MV-4-11 (cell line): ENCODE data around the gene DHFR.
A peak's percentile ranks its signal among the peaks of the same experiment; 100 is the strongest.
"Not testable (repeated sequence)": the region's sequence is repeated elsewhere in the genome, so short reads cannot be mapped to it uniquely, and the experiment has no call there.

ENCODE experiments used
- DNase-seq: peaks from one replicate; lab custom pipeline; 2025; lab: John Stamatoyannopoulos, UW

The DHFR gene

DNA sequence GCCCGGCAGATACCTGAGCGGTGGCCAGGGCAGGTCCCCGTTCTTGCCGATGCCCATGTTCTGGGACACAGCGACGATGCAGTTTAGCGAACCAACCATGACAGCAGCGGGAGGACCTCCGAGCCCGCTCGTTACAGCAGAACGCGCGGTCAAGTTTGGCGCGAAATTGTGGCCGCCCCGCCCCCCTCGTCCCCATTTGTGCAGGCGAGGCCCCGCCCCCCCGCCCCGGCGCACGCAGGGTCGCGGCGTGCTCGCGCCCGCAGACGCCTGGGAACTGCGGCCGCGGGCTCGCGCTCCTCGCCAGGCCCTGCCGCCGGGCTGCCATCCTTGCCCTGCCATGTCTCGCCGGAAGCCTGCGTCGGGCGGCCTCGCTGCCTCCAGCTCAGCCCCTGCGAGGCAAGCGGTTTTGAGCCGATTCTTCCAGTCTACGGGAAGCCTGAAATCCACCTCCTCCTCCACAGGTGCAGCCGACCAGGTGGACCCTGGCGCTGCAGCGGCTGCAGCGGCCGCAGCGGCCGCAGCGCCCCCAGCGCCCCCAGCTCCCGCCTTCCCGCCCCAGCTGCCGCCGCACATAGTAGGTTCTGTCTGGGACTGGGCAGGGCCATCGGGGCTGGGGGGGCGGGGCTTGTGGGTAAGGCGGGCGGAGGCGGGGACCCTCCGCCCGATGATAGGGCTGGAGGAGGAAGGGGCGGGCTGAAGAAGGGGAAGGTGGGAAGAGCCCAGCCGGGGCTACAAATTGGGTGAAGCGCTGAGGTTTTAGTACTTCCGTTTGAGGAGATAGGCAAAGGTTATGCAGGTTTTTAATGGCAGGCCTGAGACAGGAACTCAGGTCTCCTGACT is at the start of gene DHFR, which contains the start of gene MSH3:
Gene DHFR (minus strand): TSS at position 593 of the 840 bp plus-strand sequence. CDS start 494 bp downstream, at position 99.
Gene MSH3 (plus strand): TSS at position 262 of the 840 bp plus-strand sequence. CDS start 76 bp downstream, at position 338.
- DNase-seq, result peak; percentile 95

DNA sequence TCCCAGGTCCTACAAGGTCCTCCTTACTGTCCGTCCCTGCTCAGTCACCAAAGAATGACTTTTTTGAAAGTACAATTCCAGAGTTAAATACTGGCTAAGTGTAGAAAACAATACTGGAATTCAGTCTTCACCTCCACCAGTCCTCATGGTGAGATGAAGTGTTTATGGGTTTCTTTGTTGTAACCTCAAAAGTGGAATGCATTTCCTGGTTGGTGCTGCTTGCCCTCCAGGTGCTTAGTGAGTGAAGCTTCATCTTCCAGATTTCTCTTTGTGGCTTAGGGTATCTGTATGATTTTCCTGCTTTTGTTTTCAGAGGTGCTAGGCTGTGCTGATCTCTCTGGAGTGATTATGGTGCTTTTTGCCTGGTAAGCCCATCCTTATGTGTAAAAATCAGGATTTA is 49.4 kb upstream of the DHFR start:
- no peak for DNase-seq

DNA sequence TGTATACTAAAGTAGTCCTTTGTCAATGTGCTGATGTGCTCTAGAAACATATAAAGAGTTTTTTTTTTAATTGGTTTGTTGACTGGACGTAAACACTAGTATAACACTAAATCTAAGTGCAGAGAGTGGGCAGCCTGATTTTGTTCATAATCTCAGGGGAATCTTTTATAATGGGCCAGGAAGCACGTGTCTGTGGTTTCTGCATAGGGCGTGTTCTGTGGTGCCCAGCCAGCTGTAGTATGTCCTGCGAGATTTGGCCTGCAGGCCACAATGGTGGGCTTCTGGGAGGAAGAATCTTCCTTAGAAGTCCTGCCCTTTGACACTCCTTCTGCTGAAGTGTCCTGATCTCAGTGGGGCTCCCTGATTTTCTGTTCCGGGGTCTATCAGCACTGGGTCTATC is 49.0 kb upstream of the DHFR start:
- DNase-seq, result no peak

- DNase-seq, result no peak
These were observed 48.5 kb upstream of the DHFR start for GRCh38 chr5:80703291-80703690.

DNA sequence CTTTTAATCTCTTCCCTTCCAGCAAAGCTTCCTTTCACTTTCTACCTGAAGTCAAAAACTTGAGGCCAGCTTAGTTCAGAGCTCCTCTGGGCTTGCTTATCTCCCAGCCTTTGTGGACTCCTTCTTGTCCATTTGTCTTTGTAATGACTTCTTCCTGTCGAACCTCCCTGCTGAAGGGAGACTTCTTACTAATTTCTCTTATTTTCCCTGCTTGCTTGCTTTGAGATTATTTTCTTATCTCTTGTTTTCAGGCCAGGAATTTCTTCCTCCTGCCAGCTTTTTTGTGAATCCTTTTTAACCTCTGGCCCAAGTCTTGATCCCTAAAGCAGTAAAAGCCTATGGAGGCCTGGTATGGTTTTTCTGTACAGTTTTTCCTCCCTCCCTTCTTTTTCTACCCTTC is 46.8 kb upstream of the DHFR start:
- DNase-seq, result no peak

DNA sequence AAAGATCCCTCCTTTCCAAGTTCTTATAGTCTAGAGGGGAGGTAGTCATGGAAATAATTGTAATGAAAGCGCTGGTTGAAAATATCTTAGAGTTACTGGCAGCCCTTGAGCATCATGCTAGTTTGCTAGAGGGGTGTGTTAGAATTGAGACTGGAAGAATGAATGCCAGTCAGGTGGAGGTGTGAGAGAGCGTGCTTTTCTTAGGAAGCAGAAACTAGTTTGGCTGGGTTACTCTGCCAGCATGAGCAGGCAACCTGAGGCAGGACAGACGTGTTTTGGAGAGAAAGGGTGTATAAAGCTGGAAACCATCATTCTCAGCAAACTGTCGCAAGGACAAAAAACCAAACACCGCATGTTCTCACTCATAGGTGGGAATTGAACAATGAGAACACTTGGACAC is 43.6 kb upstream of the DHFR start:
- DNase-seq, result no peak

DNA sequence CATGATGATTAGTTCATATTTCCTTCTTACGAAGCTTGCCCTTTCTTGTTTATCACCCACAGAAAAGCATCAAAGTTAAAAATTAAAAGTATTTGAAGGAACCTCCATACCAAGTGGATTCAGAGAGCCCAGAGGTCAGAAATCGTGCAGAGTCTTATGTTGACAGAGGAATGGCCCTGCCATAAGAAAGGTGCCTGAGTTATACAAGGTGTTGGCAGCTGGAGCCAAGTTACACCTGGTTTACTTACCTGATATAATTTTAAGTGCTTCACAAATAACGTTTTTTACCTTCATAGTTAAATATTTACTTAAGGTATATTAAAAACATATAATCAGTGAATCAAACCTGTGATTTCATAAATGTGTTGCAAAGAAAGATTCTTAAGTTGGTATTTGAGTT is 42.3 kb upstream of the DHFR start:
- no peak for DNase-seq

GRCh38 chr5:80696450-80696849 is 41.7 kb upstream of the DHFR start:
- no peak for DNase-seq

GRCh38 chr5:80695666-80696065 is 40.9 kb upstream of the DHFR start:
- DNase-seq, result no peak

- DNase-seq, result no peak
These were observed 34.8 kb upstream of the DHFR start for GRCh38 chr5:80689627-80690026.

- no peak for DNase-seq
These were observed 34.1 kb upstream of the DHFR start for GRCh38 chr5:80688648-80689420.

GRCh38 chr5:80686757-80687156 is 32.0 kb upstream of the DHFR start:
- no peak for DNase-seq

DNA sequence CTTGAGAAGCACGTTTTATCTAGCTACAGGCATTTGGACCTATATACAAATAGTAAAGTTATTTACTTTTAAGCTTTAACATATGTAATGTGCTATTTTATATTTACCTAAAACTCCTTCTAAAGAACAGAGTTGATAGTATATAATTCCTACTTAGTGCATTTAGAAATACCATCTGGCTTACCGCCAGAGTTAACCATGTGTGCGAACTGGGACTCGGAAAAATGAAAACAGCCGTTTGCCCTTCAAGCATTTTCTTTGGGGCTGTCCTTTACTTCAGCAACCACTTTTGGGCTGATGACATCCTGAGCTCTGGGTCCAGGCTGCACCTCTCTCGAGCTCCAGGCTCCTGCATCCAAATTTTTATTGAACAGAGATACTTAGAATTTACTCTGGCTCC is 21.9 kb upstream of the DHFR start:
- no peak for DNase-seq

- peak; percentile 36 for DNase-seq
These were observed 17.5 kb upstream of the DHFR start for GRCh38 chr5:80672140-80672736.

- DNase-seq, result no peak
These were observed 13.5 kb upstream of the DHFR start for GRCh38 chr5:80668016-80668969.

- DNase-seq, result no peak
These were observed 12.6 kb upstream of the DHFR start for GRCh38 chr5:80667384-80667783.

GRCh38 chr5:80665057-80665456 is 10.3 kb upstream of the DHFR start:
- no peak for DNase-seq

GRCh38 chr5:80662108-80662507 is 7.3 kb upstream of the DHFR start:
- no peak for DNase-seq

- DNase-seq, result not testable (repeated sequence)
These were observed 5.9 kb upstream of the DHFR start for GRCh38 chr5:80660661-80661060.

DNA sequence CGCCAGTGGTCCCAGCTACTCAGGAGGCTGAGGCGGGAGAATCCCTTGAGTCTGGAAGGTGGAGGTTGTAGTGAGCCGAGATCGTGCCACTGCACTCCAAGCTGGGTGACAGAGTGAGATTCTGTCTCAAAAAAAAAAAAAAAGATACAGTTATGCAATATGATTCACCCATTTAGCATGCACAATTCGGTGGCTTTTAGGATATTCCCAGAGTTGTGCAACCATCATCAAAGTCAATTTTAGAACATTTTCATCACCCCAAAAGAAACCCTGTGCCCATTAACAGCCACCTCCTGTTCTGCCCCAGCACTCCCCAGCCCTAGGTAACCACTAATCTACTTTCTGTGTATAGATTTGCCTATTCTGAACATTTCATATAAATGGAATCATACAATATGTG is 4.3 kb upstream of the DHFR start:
- DNase-seq, result no peak

DNA sequence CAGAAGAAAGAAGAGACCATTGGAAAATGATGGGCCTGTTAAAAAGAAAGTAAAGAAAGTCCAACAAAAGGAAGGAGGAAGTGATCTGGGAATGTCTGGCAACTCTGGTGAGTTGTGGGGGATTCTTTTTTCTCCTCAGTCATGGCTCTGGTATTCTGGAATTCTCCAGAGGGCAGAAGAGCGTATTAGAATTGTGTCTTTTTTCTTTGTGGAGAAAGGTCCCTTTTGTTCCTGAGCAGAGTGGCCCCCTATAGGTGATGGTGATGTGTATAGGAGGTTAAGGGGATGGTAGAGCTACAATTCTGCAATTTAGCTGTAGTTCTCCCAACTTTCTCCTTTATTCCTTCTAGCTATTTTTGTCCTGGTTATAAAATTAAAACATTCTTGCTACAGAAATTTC is 1.6 kb upstream of the DHFR start:
- no peak for DNase-seq
